Subcutaneous abdominal adipose tissue (tissue), 5 donors: ENCODE results near the gene SYNDIG1.

Experiments used
- H3K27ac ChIP-seq: one replicate; pipeline ENCODE4 v1.7.0; 2013; ENCODE audit warnings: low read depth, mild to moderate bottlenecking, inconsistent platforms, low read length, moderate library complexity
- H3K27me3 ChIP-seq, 5 donors: one replicate each; pipeline ENCODE4 v1.7.0; 2013; ENCODE audit warnings: low read length in 5 of 5, inconsistent platforms in 1 of 5; ENCODE audit not compliant: control insufficient read depth in 5 of 5, insufficient read depth in 4 of 5
- H3K36me3 ChIP-seq, 5 donors: one replicate each; pipeline ENCODE4 v1.7.0; 2013; ENCODE audit warnings: low read length in 5 of 5; ENCODE audit not compliant: control insufficient read depth in 5 of 5, insufficient read depth in 5 of 5
- H3K4me1 ChIP-seq, 5 donors: one replicate each; pipeline ENCODE4 v1.7.0; 2013; ENCODE audit warnings: low read length in 5 of 5, mild to moderate bottlenecking in 3 of 5, moderate library complexity in 1 of 5; ENCODE audit not compliant: control insufficient read depth in 5 of 5, insufficient read depth in 5 of 5
- H3K4me3 ChIP-seq, 5 donors: one replicate each; pipeline ENCODE4 v1.7.0; 2013; ENCODE audit warnings: low read length in 5 of 5, low read depth in 1 of 5
- H3K9ac ChIP-seq, 5 donors: one replicate each; pipeline ENCODE4 v1.7.0; 2013; ENCODE audit warnings: low read length in 5 of 5, mild to moderate bottlenecking in 4 of 5, moderate library complexity in 3 of 5
- H3K9me3 ChIP-seq, 5 donors: one replicate each; pipeline ENCODE4 v1.7.0; 2013; ENCODE audit warnings: low read length in 5 of 5; ENCODE audit not compliant: control insufficient read depth in 5 of 5
- donor health status: healthy.
- donor health status: healthy.
- donor health status: healthy.
- donor health status: healthy.
- donor health status: healthy.

The SYNDIG1 gene

GRCh38 chr20:24699321-24700165, 230.1 kb downstream of the SYNDIG1 start:
- no peak overlapping the region for H3K9ac ChIP-seq
- H3K4me1 ChIP-seq, result peaks cover 0 to 12% (median 9%) of the 10 kb centered on the region in 5 donors
- no peaks in the 10 kb centered on the region for H3K9me3 ChIP-seq

GRCh38 chr20:24700166-24700860, 230.9 kb downstream of the SYNDIG1 start:
- Histone ChIP-seq H3K27me3 (peaks cover 0 to 10% (median 8%) of the 10 kb centered on the region in 5 donors), H3K4me3 (no peak overlapping the region), H3K36me3 (no peaks in the 10 kb centered on the region), H3K9ac (no peak overlapping the region), H3K27ac (no peak overlapping the region), H3K9me3 (no peaks in the 10 kb centered on the region), H3K4me1 (peaks cover 0 to 4% (median 2%) of the 10 kb centered on the region in 5 donors)

More at GRCh38 chr20:24699321-24700165, 230.1 kb downstream of the SYNDIG1 start:
- no peak overlapping the region for H3K27ac ChIP-seq
- H3K4me3 ChIP-seq, result no peak overlapping the region
- H3K36me3 ChIP-seq, result no peaks in the 10 kb centered on the region
- H3K27me3 ChIP-seq, result peaks cover 0 to 10% (median 8%) of the 10 kb centered on the region in 5 donors

- H3K4me3 ChIP-seq, result no peak overlapping the region
- no peaks in the 10 kb centered on the region for H3K9me3 ChIP-seq
- no peaks in the 10 kb centered on the region for H3K4me1 ChIP-seq
- no peaks in the 10 kb centered on the region for H3K36me3 ChIP-seq
- no peak overlapping the region for H3K9ac ChIP-seq
- peaks cover 0 to 10% (median 8%) of the 10 kb centered on the region in 5 donors for H3K27me3 ChIP-seq
- H3K27ac ChIP-seq, result no peak overlapping the region
Measured at GRCh38 chr20:24701027-24701426, 231.6 kb downstream of the SYNDIG1 start.

GRCh38 chr20:24701668-24702067, 232.2 kb downstream of the SYNDIG1 start:
- Histone ChIP-seq H3K9ac (no peak overlapping the region), H3K36me3 (no peaks in the 10 kb centered on the region), H3K27me3 (peaks cover 0 to 10% (median 8%) of the 10 kb centered on the region in 5 donors), H3K9me3 (no peaks in the 10 kb centered on the region), H3K27ac (no peak overlapping the region), H3K4me1 (no peaks in the 10 kb centered on the region), H3K4me3 (no peak overlapping the region)

GRCh38 chr20:24702501-24703283, 233.3 kb downstream of the SYNDIG1 start:
- no peaks in the 10 kb centered on the region for H3K4me1 ChIP-seq
- peaks cover 0 to 10% (median 8%) of the 10 kb centered on the region in 5 donors for H3K27me3 ChIP-seq
- no peaks in the 10 kb centered on the region for H3K36me3 ChIP-seq

GRCh38 chr20:24703284-24703610, 233.8 kb downstream of the SYNDIG1 start:
- H3K27me3 ChIP-seq, result peaks cover 0 to 11% (median 8%) of the 10 kb centered on the region in 5 donors
- H3K36me3 ChIP-seq, result no peaks in the 10 kb centered on the region
- no peak overlapping the region for H3K27ac ChIP-seq
- H3K4me1 ChIP-seq, result no peaks in the 10 kb centered on the region
- no peak overlapping the region for H3K4me3 ChIP-seq
- no peaks in the 10 kb centered on the region for H3K9me3 ChIP-seq
- H3K9ac ChIP-seq, result no peak overlapping the region

More at GRCh38 chr20:24702501-24703283, 233.3 kb downstream of the SYNDIG1 start:
- Histone ChIP-seq H3K9ac (no peak overlapping the region), H3K9me3 (no peaks in the 10 kb centered on the region), H3K4me3 (no peak overlapping the region), H3K27ac (no peak overlapping the region)

- Histone ChIP-seq H3K9me3 (no peaks in the 10 kb centered on the region), H3K27ac (no peak overlapping the region), H3K36me3 (no peaks in the 10 kb centered on the region), H3K4me1 (no peaks in the 10 kb centered on the region), H3K4me3 (no peak overlapping the region), H3K27me3 (peaks cover 0 to 9% (median 5%) of the 10 kb centered on the region in 5 donors), H3K9ac (no peak overlapping the region)
Measured at GRCh38 chr20:24704899-24705298, 235.5 kb downstream of the SYNDIG1 start.

GRCh38 chr20:24705486-24705885, 236.1 kb downstream of the SYNDIG1 start:
- Histone ChIP-seq H3K36me3 (no peaks in the 10 kb centered on the region), H3K9me3 (no peaks in the 10 kb centered on the region), H3K27ac (no peak overlapping the region), H3K9ac (no peak overlapping the region), H3K27me3 (peaks cover 0 to 9% (median 4%) of the 10 kb centered on the region in 5 donors), H3K4me3 (no peak overlapping the region), H3K4me1 (no peaks in the 10 kb centered on the region)

- no peak overlapping the region for H3K4me3 ChIP-seq
- no peak overlapping the region for H3K27ac ChIP-seq
- H3K9ac ChIP-seq, result no peak overlapping the region
- H3K4me1 ChIP-seq, result no peaks in the 10 kb centered on the region
- H3K9me3 ChIP-seq, result peaks cover 0 to 4% (median 0%) of the 10 kb centered on the region in 5 donors
- peaks cover 0 to 3% (median 0%) of the 10 kb centered on the region in 5 donors for H3K27me3 ChIP-seq
- H3K36me3 ChIP-seq, result no peaks in the 10 kb centered on the region
Measured at GRCh38 chr20:24708411-24709295, 239.2 kb downstream of the SYNDIG1 start.
